ENCODE measurements around the gene PXMP4.

DNA sequence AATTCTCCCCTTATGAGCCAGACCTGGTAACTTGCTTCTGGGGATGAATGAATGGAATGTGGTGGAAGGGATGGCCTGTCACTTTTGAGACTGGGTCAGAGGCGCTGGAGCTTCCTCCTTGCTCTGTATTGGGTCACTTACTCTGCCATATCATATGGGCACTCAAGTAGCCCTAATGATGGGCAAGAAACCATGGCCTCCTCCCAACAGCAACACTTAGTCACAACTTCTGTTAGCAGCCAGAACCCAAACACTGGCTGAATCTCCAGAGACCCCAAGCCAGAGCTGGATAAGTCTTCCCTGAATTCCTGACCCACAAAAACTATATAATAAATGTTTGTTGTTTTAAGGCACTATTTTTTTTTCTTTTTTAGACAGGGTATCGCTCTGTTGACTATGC lies 39.4 kb downstream of the PXMP4 start:
- TF ChIP-seq, protein P1, sequence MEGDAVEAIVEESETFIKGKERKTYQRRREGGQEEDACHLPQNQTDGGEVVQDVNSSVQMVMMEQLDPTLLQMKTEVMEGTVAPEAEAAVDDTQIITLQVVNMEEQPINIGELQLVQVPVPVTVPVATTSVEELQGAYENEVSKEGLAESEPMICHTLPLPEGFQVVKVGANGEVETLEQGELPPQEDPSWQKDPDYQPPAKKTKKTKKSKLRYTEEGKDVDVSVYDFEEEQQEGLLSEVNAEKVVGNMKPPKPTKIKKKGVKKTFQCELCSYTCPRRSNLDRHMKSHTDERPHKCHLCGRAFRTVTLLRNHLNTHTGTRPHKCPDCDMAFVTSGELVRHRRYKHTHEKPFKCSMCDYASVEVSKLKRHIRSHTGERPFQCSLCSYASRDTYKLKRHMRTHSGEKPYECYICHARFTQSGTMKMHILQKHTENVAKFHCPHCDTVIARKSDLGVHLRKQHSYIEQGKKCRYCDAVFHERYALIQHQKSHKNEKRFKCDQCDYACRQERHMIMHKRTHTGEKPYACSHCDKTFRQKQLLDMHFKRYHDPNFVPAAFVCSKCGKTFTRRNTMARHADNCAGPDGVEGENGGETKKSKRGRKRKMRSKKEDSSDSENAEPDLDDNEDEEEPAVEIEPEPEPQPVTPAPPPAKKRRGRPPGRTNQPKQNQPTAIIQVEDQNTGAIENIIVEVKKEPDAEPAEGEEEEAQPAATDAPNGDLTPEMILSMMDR (IDR thresholded peaks at IDR 0.05) = no peak
- TF ChIP-seq POLR2AphosphoS5 (IDR thresholded peaks at IDR 0.05) (no peak), POLR2A (IDR thresholded peaks at IDR 0.05) (no peak)
